ENCODE measurements around the gene ILK. TPM values are rescaled to one million over a fixed set of nuclear protein-coding genes. Genes with fewer than 3 reads are reported as not detected.

The ILK gene
- total RNA-seq, 4 donors from 2014 or later: 59.8 to 83.8 (median 71.5) TPM

GRCh38 chr11:6656936-6657335 is 53.4 kb downstream of the ILK start:
- TF ChIP-seq EP300 (IDR thresholded peaks at IDR 0.05) (no peak), POLR2AphosphoS5 (IDR thresholded peaks at IDR 0.05) (no peak), POLR2A (IDR thresholded peaks at IDR 0.05) (no peak)
- TF ChIP-seq, protein P1, sequence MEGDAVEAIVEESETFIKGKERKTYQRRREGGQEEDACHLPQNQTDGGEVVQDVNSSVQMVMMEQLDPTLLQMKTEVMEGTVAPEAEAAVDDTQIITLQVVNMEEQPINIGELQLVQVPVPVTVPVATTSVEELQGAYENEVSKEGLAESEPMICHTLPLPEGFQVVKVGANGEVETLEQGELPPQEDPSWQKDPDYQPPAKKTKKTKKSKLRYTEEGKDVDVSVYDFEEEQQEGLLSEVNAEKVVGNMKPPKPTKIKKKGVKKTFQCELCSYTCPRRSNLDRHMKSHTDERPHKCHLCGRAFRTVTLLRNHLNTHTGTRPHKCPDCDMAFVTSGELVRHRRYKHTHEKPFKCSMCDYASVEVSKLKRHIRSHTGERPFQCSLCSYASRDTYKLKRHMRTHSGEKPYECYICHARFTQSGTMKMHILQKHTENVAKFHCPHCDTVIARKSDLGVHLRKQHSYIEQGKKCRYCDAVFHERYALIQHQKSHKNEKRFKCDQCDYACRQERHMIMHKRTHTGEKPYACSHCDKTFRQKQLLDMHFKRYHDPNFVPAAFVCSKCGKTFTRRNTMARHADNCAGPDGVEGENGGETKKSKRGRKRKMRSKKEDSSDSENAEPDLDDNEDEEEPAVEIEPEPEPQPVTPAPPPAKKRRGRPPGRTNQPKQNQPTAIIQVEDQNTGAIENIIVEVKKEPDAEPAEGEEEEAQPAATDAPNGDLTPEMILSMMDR (IDR thresholded peaks at IDR 0.05): no peak
- Histone ChIP-seq H3K4me1 (peaks cover 19% of the 10 kb centered on the region), H3K36me3 (no peaks in the 10 kb centered on the region), H3K27me3 (no peaks in the 10 kb centered on the region), H3K9me3 (no peaks in the 10 kb centered on the region), H3K4me3 (no peak overlapping the region), H3K27ac (no peak overlapping the region)
- 77% methylated on average over 5 of the region's 5 CpGs for WGBS
- DNase-seq (ENCODE audit: low spot score in 2 of 2): no peak

GRCh38 chr11:6657346-6657745 is 53.8 kb downstream of the ILK start:
- H3K27ac ChIP-seq: no peak overlapping the region
- no peaks in the 10 kb centered on the region for H3K27me3 ChIP-seq
- peaks cover 19% of the 10 kb centered on the region for H3K4me1 ChIP-seq
- no peaks in the 10 kb centered on the region for H3K36me3 ChIP-seq
- no peaks in the 10 kb centered on the region for H3K9me3 ChIP-seq
- WGBS: 64% methylated on average over 1 of the region's 1 CpG
- TF ChIP-seq EP300 (IDR thresholded peaks at IDR 0.05) (no peak), POLR2AphosphoS5 (IDR thresholded peaks at IDR 0.05) (no peak), POLR2A (IDR thresholded peaks at IDR 0.05) (no peak)
- TF ChIP-seq, protein P1 (IDR thresholded peaks at IDR 0.05): no peak
- DNase-seq (ENCODE audit: low spot score in 2 of 2): no peak
- no peak overlapping the region for H3K4me3 ChIP-seq

- no peak for DNase-seq (ENCODE audit: low spot score in 2 of 2)
- H3K4me3 ChIP-seq: no peak overlapping the region
- H3K9me3 ChIP-seq: no peaks in the 10 kb centered on the region
- no peak for TF ChIP-seq EP300 (IDR thresholded peaks at IDR 0.05)
- peaks cover 19% of the 10 kb centered on the region for H3K4me1 ChIP-seq
- H3K36me3 ChIP-seq: no peaks in the 10 kb centered on the region
- H3K27ac ChIP-seq: no peak overlapping the region
- no peaks in the 10 kb centered on the region for H3K27me3 ChIP-seq
Measured at GRCh38 chr11:6658647-6659046, 55.1 kb downstream of the ILK start.

Other genes with a start within 250 kb of the ILK start
- gene SMPD1, start 213.3 kb upstream of the ILK start, total RNA-seq: 10 to 100 TPM; 25.0 to 45.5 (median 40.8) TPM
- 10 to 100 TPM; 15.8 to 26.2 (median 17.2) TPM for gene APBB1, start 184.7 kb upstream of the ILK start, total RNA-seq
- 10 to 100 TPM in 1 of 4 donors, 1 to 10 TPM in 2, under 1 TPM in 1; 0.47 to 15.5 (median 1.3) TPM for gene HPX, start 162.8 kb upstream of the ILK start, total RNA-seq
- 10 to 100 TPM; 20.0 to 40.2 (median 32.2) TPM for gene TRIM3, start 129.8 kb upstream of the ILK start, total RNA-seq
- 10 to 100 TPM; 66.3 to 87.5 (median 83.4) TPM for gene ARFIP2, start 122.4 kb upstream of the ILK start, total RNA-seq
- 10 to 100 TPM; 23.0 to 54.6 (median 32.0) TPM for gene TIMM10B, start 122.3 kb upstream of the ILK start, total RNA-seq
- 10 to 100 TPM in 2 of 4 donors, 1 to 10 TPM in 2; 6.2 to 32.0 (median 9.6) TPM for gene DNHD1, start 106.5 kb upstream of the ILK start, total RNA-seq
- 10 to 100 TPM; 15.9 to 33.6 (median 18.3) TPM for gene RRP8, start 158 bp upstream of the ILK start, total RNA-seq
- 10 to 100 TPM; 24.1 to 54.5 (median 40.1) TPM for gene TAF10, start 8.4 kb downstream of the ILK start, total RNA-seq
- gene TPP1, start 15.6 kb downstream of the ILK start, total RNA-seq: 100 to 1,000 TPM in 2 of 4 donors, 10 to 100 TPM in 2; 56.1 to 126 (median 81.9) TPM
- gene DCHS1, start 52.0 kb downstream of the ILK start, total RNA-seq: 1 to 10 TPM; 3.9 to 9.0 (median 6.4) TPM
- gene MRPL17, start 79.6 kb downstream of the ILK start, total RNA-seq: 10 to 100 TPM; 17.1 to 35.2 (median 26.4) TPM
- gene OR2AG2, start 168.2 kb downstream of the ILK start, total RNA-seq: under 1 TPM in 1 of 4 donors, not detected in 3; 0.24 TPM
- gene OR2AG1, start 179.2 kb downstream of the ILK start, total RNA-seq: not detected
- under 1 TPM in 1 of 4 donors, not detected in 3; 0.72 TPM for gene OR6A2, start 195.9 kb downstream of the ILK start, total RNA-seq
- not detected for gene OR10A5, start 241.9 kb downstream of the ILK start, total RNA-seq

Data from suprapubic skin (tissue), 4 donors.